Cardiac muscle cell (in vitro differentiated cells and primary cell): ENCODE measurements around the gene CST1. TPM values are rescaled to one million over a fixed set of nuclear protein-coding genes. Genes with fewer than 3 reads are reported as not detected.

Source experiments
- DNase-seq, 2 donors: peaks; one replicate each; pipeline versions ENCODE4 v3.0.0 to v3.0.0-alpha.2; 2010 to 2017; ENCODE audit warnings: low read depth in 1 of 2, low spot score in 1 of 2
- H3K27ac ChIP-seq: fragments of 200-600 bp; sonication (generic); 2 replicates; pipeline ENCODE4 v1.5.1; 2016
- H3K27me3 ChIP-seq: fragments of 200-600 bp; sonication (generic); 2 replicates; pipeline ENCODE4 v1.6.0; 2016; ENCODE audit warnings: control low read depth
- H3K36me3 ChIP-seq: fragments of 200-600 bp; sonication (generic); 2 replicates; pipeline ENCODE4 v1.5.1; 2016; ENCODE audit warnings: control low read depth
- H3K4me1 ChIP-seq: fragments of 200-600 bp; sonication (generic); 2 replicates; pipeline ENCODE4 v1.8.1; 2017; ENCODE audit warnings: low read depth, mild to moderate bottlenecking, mixed run types
- H3K4me3 ChIP-seq: fragments of 200-600 bp; sonication (generic); 2 replicates; pipeline ENCODE4 v1.5.1; 2016; ENCODE audit warnings: mild to moderate bottlenecking
- H3K9me3 ChIP-seq: fragments of 200-600 bp; sonication (generic); 2 replicates; pipeline ENCODE4 v1.5.1; 2017; ENCODE audit warnings: low read depth, mild to moderate bottlenecking, control low read depth
- CTCF ChIP-seq: IDR thresholded peaks from 2 replicates; pipeline ENCODE4 v1.5.1; 2012; ENCODE audit warnings: low read depth, mild to moderate bottlenecking, low read length
- polyA plus RNA-seq: library from polyadenylated mRNA; unstranded; fragments of >200 nt; fragmentation: Nextera tagmentation; extraction: Ambion mirVana; gene quantifications from 2 replicates; pipeline ENCODE4 v1.2.1, GENCODE V29; 2016
- total RNA-seq: library from RNA; depleted of rRNA; stranded (reverse); fragments of >200 nt; gene quantifications from 2 replicates; pipeline ENCODE4 v1.2.3, GENCODE V29; 2016

The CST1 gene
- total and polyA plus RNA-seq, 2 experiments from 2014 or later: 1.2 TPM; not detected in 1

GRCh38 chr20:23702021-23702420, 48.7 kb downstream of the CST1 start:
- peak in 1 of 2 donors; percentile 3 for DNase-seq
- Histone ChIP-seq H3K36me3 (no peaks in the 10 kb centered on the region), H3K4me3 (no peak overlapping the region), H3K9me3 (no peaks in the 10 kb centered on the region), H3K27me3 (no peaks in the 10 kb centered on the region), H3K4me1 (no peaks in the 10 kb centered on the region), H3K27ac (no peak overlapping the region)
- no peak for TF ChIP-seq CTCF

- no peak for TF ChIP-seq CTCF
- H3K4me1 ChIP-seq: no peaks in the 10 kb centered on the region
- H3K27ac ChIP-seq: no peak overlapping the region
- no peaks in the 10 kb centered on the region for H3K27me3 ChIP-seq
- H3K9me3 ChIP-seq: no peaks in the 10 kb centered on the region
- no peak overlapping the region for H3K4me3 ChIP-seq
- no peak for DNase-seq
- no peaks in the 10 kb centered on the region for H3K36me3 ChIP-seq
Measured at GRCh38 chr20:23700931-23701330, 49.8 kb downstream of the CST1 start.

- no peak for TF ChIP-seq CTCF
- no peaks in the 10 kb centered on the region for H3K36me3 ChIP-seq
Measured at GRCh38 chr20:23697947-23698346, 52.8 kb downstream of the CST1 start.

More at GRCh38 chr20:23697947-23698346, 52.8 kb downstream of the CST1 start:
- Histone ChIP-seq H3K4me1 (no peaks in the 10 kb centered on the region), H3K27ac (no peak overlapping the region), H3K9me3 (no peaks in the 10 kb centered on the region), H3K27me3 (no peaks in the 10 kb centered on the region), H3K4me3 (no peak overlapping the region)
- no peak for DNase-seq

Other genes starting within 250 kb of the CST1 start
- gene CST9L, start 182.5 kb downstream of the CST1 start, total RNA-seq: not detected in 2 replicates
- not detected in 2 replicates for gene CST9L, start 182.5 kb downstream of the CST1 start, polyA plus RNA-seq
- gene CST9, start 145.0 kb downstream of the CST1 start, total RNA-seq: not detected in 2 replicates
- gene CST9, start 145.0 kb downstream of the CST1 start, polyA plus RNA-seq: not detected in 2 replicates
- gene CST3, start 113.0 kb downstream of the CST1 start, total RNA-seq: 256 and 300 TPM in 2 replicates
- 214 and 261 TPM in 2 replicates for gene CST3, start 113.0 kb downstream of the CST1 start, polyA plus RNA-seq
- not detected in 2 replicates for gene CST4, start 61.9 kb downstream of the CST1 start, total RNA-seq
- not detected in 2 replicates for gene CST4, start 61.9 kb downstream of the CST1 start, polyA plus RNA-seq
- gene CST2, start 75.8 kb upstream of the CST1 start, total RNA-seq: not detected in 2 replicates
- gene CST2, start 75.8 kb upstream of the CST1 start, polyA plus RNA-seq: not detected in 2 replicates
- not detected in 2 replicates for gene CST5, start 128.8 kb upstream of the CST1 start, total RNA-seq
- 0.56 TPM in 1 of 2 replicates, not detected in the other for gene CST5, start 128.8 kb upstream of the CST1 start, polyA plus RNA-seq
- not detected in 2 replicates for gene GGTLC1, start 237.8 kb upstream of the CST1 start, total RNA-seq
- gene GGTLC1, start 237.8 kb upstream of the CST1 start, polyA plus RNA-seq: not detected in 2 replicates